Measurements from ENCODE around the gene MSL3B.
A peak's percentile ranks its signal among the peaks of the same experiment; 100 is the strongest.

The MSL3B gene

GRCh38 chr2:233871432-233871831 is 3.2 kb upstream of the MSL3B start:
- POLR2A ChIA-PET, result no interaction called here

GRCh38 chr2:233866479-233866878 is 1.7 kb downstream of the MSL3B start:
- H3K36me3 Mint-ChIP-seq (ENCODE audit: low read depth), result peaks cover 32% of the 10 kb centered on the region
- peaks cover 7% of the 10 kb centered on the region for H3K27me3 Mint-ChIP-seq (ENCODE audit: low read depth)
- H3K4me3 Mint-ChIP-seq, result no peak overlapping the region

More at GRCh38 chr2:233871432-233871831, 3.2 kb upstream of the MSL3B start:
- ATAC-seq, result no peak
- peaks cover 27% of the 10 kb centered on the region for H3K27me3 Mint-ChIP-seq (ENCODE audit: low read depth)
- peaks cover 17% of the 10 kb centered on the region for H3K4me1 Mint-ChIP-seq (ENCODE audit: low read depth)
- CTCF ChIA-PET, result interaction anchor here (4.5 kb wide), 1 partner anchor 14 kb away, joined by 20 read pairs; no protein-coding TSS in a partner anchor
- no peak overlapping the region for H3K27ac Mint-ChIP-seq
- peaks cover 19% of the 10 kb centered on the region for H3K36me3 Mint-ChIP-seq (ENCODE audit: low read depth)
- H3K9me3 Mint-ChIP-seq (ENCODE audit: insufficient read depth), result peaks cover 13% of the 10 kb centered on the region
- DNase-seq, result no peak
- H3K4me3 Mint-ChIP-seq, result no peak overlapping the region

GRCh38 chr2:233865838-233866237 is 2.3 kb downstream of the MSL3B start:
- Mint-ChIP-seq H3K4me1 (ENCODE audit: low read depth) (peaks cover 29% of the 10 kb centered on the region), H3K4me3 (no peak overlapping the region), H3K27me3 (ENCODE audit: low read depth) (peaks cover 3% of the 10 kb centered on the region), H3K27ac (no peak overlapping the region), H3K36me3 (ENCODE audit: low read depth) (peaks cover 32% of the 10 kb centered on the region), H3K9me3 (ENCODE audit: insufficient read depth) (peaks cover 13% of the 10 kb centered on the region)
- ChIA-PET CTCF (interaction anchor here (1.6 to 3.4 kb wide), 3 partner anchors 9 to 24 kb away, joined by 3 to 22 read pairs (median 8); partner anchors contain the start of gene HJURP), POLR2A (interaction anchor here (0.6 to 1.7 kb wide), 2 partner anchors 12 to 589 kb away, joined by 3 to 7 read pairs; partner anchors contain the start of gene HJURP)
- ATAC-seq, result no peak
- no peak for DNase-seq

More at GRCh38 chr2:233866479-233866878, 1.7 kb downstream of the MSL3B start:
- Mint-ChIP-seq H3K4me1 (ENCODE audit: low read depth) (peaks cover 29% of the 10 kb centered on the region), H3K27ac (no peak overlapping the region), H3K9me3 (ENCODE audit: insufficient read depth) (peaks cover 13% of the 10 kb centered on the region)
- DNase-seq (no peak), ATAC-seq (no peak)
- ChIA-PET POLR2A (interaction anchor here (0.6 to 1.7 kb wide), 2 partner anchors 12 to 588 kb away, joined by 3 to 7 read pairs; partner anchors contain the start of gene HJURP), CTCF (interaction anchor here (1.6 to 3.4 kb wide), 3 partner anchors 9 to 24 kb away, joined by 3 to 22 read pairs (median 8); partner anchors contain the start of gene HJURP)

DNA sequence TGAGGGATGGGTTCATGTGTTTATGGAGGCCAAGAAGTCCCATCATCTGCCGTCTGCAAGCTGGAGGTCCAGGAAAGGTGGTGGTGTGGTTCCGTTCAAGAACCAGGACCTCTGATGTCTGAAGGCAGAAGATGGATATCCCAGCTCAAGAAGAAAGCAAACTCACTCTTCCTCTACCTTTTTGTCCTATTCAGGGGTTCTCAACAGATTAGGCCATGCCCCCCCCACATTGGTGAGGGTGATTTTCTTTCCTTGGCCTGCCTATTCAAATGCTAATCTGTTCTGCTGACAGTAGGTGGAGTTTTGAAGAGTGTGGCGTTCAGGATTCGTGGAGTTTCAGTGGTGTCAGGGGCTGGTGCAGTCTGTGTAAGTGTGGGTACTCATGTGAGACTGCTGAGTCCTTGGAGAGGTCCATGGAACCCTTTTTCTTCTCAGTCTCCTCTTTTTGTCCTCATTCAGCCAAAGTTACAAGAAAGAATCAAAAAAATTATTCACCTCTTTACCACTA is 5.9 kb downstream of the MSL3B start:
- CTCF ChIA-PET, result interaction anchor here (0.6 to 1.8 kb wide), 4 partner anchors 9 to 57 kb away, joined by 3 to 4 read pairs (median 4); no protein-coding TSS in a partner anchor
- Mint-ChIP-seq H3K27ac (no peak overlapping the region), H3K9me3 (ENCODE audit: insufficient read depth) (no peaks in the 10 kb centered on the region), H3K4me1 (ENCODE audit: low read depth) (peaks cover 27% of the 10 kb centered on the region), H3K36me3 (ENCODE audit: low read depth) (peaks cover 21% of the 10 kb centered on the region), H3K4me3 (no peak overlapping the region), H3K27me3 (ENCODE audit: low read depth) (peaks cover 7% of the 10 kb centered on the region)
- POLR2A ChIA-PET, result interaction anchor here (1.6 kb wide), 1 partner anchor 8 kb away, joined by 8 read pairs; the partner anchor contains the start of gene HJURP
- DNase-seq (no peak), ATAC-seq (no peak)

DNA sequence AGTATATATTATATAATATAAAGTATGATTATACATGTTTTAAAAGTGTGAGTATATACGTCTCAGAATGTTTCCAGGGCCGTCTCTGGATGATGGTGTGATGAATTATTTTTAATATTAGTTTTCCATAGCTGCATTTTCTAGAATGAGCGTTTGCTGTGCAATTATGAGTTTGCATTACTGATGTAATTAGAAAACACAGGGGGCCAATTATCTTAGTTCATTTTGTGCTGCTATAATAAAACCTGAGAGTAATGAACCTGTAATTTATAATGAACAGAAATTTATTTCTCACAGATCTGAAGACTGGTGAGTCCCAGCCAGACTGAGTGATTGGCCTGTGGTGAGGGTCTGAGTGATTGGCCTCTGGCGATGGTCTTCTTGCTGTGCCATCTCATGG is 9.9 kb downstream of the MSL3B start:
- H3K9me3 Mint-ChIP-seq (ENCODE audit: insufficient read depth), result no peaks in the 10 kb centered on the region
- peaks cover 24% of the 10 kb centered on the region for H3K4me1 Mint-ChIP-seq (ENCODE audit: low read depth)
- no peak for ATAC-seq
- peaks cover 7% of the 10 kb centered on the region for H3K27me3 Mint-ChIP-seq (ENCODE audit: low read depth)
- H3K27ac Mint-ChIP-seq, result no peak overlapping the region
- ChIA-PET CTCF (interaction anchor here (0.7 to 2.2 kb wide), 17 partner anchors 8 to 687 kb away, joined by 3 to 22 read pairs (median 4); partner anchors contain the start of gene MSL3B), POLR2A (no interaction called here)
- H3K4me3 Mint-ChIP-seq, result no peak overlapping the region
- no peak for DNase-seq
- H3K36me3 Mint-ChIP-seq (ENCODE audit: low read depth), result peaks cover 9% of the 10 kb centered on the region

GRCh38 chr2:233857511-233858141 is 10.6 kb downstream of the MSL3B start:
- ATAC-seq (no peak), DNase-seq (peak; percentile 71)
- Mint-ChIP-seq H3K27me3 (ENCODE audit: low read depth) (peaks cover 7% of the 10 kb centered on the region), H3K36me3 (ENCODE audit: low read depth) (peaks cover 14% of the 10 kb centered on the region), H3K4me3 (no peak overlapping the region), H3K4me1 (ENCODE audit: low read depth) (peaks cover 30% of the 10 kb centered on the region), H3K9me3 (ENCODE audit: insufficient read depth) (no peaks in the 10 kb centered on the region), H3K27ac (no peak overlapping the region)
- CTCF ChIA-PET, result interaction anchor here (0.6 to 2.2 kb wide), 20 partner anchors 9 to 688 kb away, joined by 3 to 22 read pairs (median 4); partner anchors contain the start of gene MSL3B
- POLR2A ChIA-PET, result interaction anchor here (1.1 kb wide), 1 partner anchor 12 kb away, joined by 3 read pairs; no protein-coding TSS in a partner anchor

DNA sequence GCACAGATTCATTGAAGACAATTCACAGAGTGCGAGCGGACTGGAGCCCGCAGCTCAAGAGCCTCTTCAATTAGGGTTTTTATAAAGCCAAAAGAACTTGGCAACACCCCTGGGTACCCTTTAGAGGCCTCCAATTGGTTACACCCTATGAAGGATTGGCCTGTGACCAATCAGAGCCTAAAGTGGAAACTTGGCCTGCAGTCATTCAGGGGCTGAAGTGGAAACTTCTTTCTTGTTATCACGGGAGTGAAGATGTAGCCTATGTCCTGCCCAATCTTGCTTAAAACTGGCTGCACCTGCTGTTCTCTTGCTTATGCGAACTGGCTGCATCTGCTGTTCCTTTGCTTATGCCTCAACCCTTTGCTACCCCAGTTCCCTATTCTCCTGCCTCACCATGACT is 12.0 kb downstream of the MSL3B start:
- H3K4me3 Mint-ChIP-seq, result no peak overlapping the region

GRCh38 chr2:233855345-233855744 is 12.8 kb downstream of the MSL3B start:
- Mint-ChIP-seq H3K27me3 (ENCODE audit: low read depth) (peaks cover 6% of the 10 kb centered on the region), H3K9me3 (ENCODE audit: insufficient read depth) (no peaks in the 10 kb centered on the region), H3K4me1 (ENCODE audit: low read depth) (peaks cover 49% of the 10 kb centered on the region), H3K4me3 (peak overlapping the region; percentile 95), H3K27ac (peak overlapping the region; percentile 96), H3K36me3 (ENCODE audit: low read depth) (peaks cover 34% of the 10 kb centered on the region)
- DNase-seq, result no peak
- CTCF ChIA-PET, result interaction anchor here (1.2 to 1.8 kb wide), 3 partner anchors 8 to 13 kb away, joined by 3 to 8 read pairs (median 6); partner anchors contain the start of gene MSL3B
- ATAC-seq, result no peak
- POLR2A ChIA-PET, result interaction anchor here (1.4 to 1.9 kb wide), 4 partner anchors 8 to 642 kb away, joined by 3 to 8 read pairs (median 5); partner anchors contain the start of gene ARL4C

More for the DNA sequence above, 12.0 kb downstream of the MSL3B start:
- no peak overlapping the region for H3K27ac Mint-ChIP-seq
- peaks cover 28% of the 10 kb centered on the region for H3K36me3 Mint-ChIP-seq (ENCODE audit: low read depth)
- ATAC-seq, result no peak
- peaks cover 44% of the 10 kb centered on the region for H3K4me1 Mint-ChIP-seq (ENCODE audit: low read depth)
- CTCF ChIA-PET, result interaction anchor here (1.2 to 2.2 kb wide), 6 partner anchors 10 to 645 kb away, joined by 3 to 22 read pairs (median 12); partner anchors contain the start of gene MSL3B
- POLR2A ChIA-PET, result interaction anchor here (1.1 kb wide), 1 partner anchor 10 kb away, joined by 3 read pairs; no protein-coding TSS in a partner anchor
- H3K27me3 Mint-ChIP-seq (ENCODE audit: low read depth), result peaks cover 7% of the 10 kb centered on the region
- H3K9me3 Mint-ChIP-seq (ENCODE audit: insufficient read depth), result no peaks in the 10 kb centered on the region
- DNase-seq, result no peak

DNA sequence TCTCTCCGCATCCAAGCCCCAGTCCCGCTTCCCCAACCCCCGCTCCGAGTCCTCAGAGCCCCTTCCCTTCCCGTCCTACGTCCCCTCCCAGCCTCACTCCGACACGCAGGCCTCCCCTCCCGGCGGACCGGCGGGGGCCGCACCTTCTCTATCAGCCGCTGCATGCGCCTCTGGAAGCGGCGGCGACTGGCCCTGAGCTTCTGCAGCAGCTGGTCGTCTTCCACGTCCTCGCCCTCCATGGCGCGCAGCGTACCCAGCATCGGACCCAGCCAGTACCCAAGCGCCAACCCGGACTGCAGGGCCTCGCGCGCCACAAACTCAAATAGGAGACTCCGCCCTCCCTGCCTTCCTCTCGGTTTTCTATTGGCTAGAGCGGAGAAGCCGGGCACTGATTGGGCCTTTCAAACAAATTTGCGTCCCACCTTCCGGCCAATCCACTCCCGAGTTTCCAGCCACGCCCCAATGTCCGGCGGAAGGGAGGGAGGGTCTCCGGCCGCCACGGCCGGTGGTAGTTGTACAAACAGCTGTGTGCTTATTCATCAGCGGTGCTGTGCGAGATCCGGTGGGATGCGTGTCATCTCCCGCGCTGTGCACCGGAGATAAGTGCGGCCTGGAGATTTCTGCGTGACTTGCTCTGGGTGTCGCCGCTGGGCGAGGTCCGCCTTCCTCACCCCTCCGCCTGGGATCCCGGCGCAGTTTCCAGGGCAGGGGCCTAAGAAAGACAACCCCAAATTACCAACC is 13.8 kb downstream of the MSL3B start, which contains the start of gene HJURP:
Gene HJURP, minus strand, starts transcription at position 295 of the 741 bp plus-strand sequence. Its CDS starts 35 bp downstream, at position 260.
- H3K4me3 Mint-ChIP-seq, result peak within 1 kb of the TSS; percentile 95
- H3K36me3 Mint-ChIP-seq (ENCODE audit: low read depth), result peaks cover 42% of the 10 kb centered on the region
- H3K27ac Mint-ChIP-seq, result peak within 1 kb of the TSS; percentile 96
- H3K9me3 Mint-ChIP-seq (ENCODE audit: insufficient read depth), result no peaks in the 10 kb centered on the region
- peaks cover 58% of the 10 kb centered on the region for H3K4me1 Mint-ChIP-seq (ENCODE audit: low read depth)
- DNase-seq (peak; percentile 97), ATAC-seq (peak; percentile 97)
- CTCF ChIA-PET, result interaction anchor here (1.2 to 1.8 kb wide), 3 partner anchors 9 to 13 kb away, joined by 3 to 8 read pairs (median 6); partner anchors contain the start of gene MSL3B
- no peaks in the 10 kb centered on the region for H3K27me3 Mint-ChIP-seq (ENCODE audit: low read depth)
- POLR2A ChIA-PET, result interaction anchor here (0.5 to 2.1 kb wide), 15 partner anchors 9 to 1218 kb away, joined by 3 to 8 read pairs (median 3); partner anchors contain the start of gene ARL4C

DNA sequence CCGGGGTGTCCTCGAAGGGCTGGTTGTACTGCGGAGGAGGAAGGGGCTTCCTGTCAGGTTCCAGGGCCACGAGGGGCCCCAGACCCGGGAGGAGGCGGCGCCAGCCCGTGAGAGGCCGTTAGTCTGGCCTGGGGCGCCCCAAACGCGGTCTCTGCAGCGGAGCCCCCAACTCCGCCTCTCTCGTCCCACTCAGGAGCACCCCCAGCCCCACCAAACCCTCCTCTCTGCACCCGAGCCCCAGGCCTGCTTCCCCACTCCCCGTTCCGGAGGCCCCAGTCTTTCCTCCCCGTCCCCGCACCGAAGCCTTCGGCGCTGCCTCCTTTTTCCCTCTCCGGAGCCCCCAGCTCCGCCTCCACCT is 14.3 kb downstream of the MSL3B start:
- peaks cover 64% of the 10 kb centered on the region for H3K4me1 Mint-ChIP-seq (ENCODE audit: low read depth)
- DNase-seq (no peak), ATAC-seq (peak; percentile 4)
- H3K27ac Mint-ChIP-seq, result peak overlapping the region; percentile 96
- peak overlapping the region; percentile 95 for H3K4me3 Mint-ChIP-seq
- peaks cover 47% of the 10 kb centered on the region for H3K36me3 Mint-ChIP-seq (ENCODE audit: low read depth)
- H3K27me3 Mint-ChIP-seq (ENCODE audit: low read depth), result no peaks in the 10 kb centered on the region
- no peaks in the 10 kb centered on the region for H3K9me3 Mint-ChIP-seq (ENCODE audit: insufficient read depth)
- ChIA-PET POLR2A (interaction anchor here (1.0 to 2.1 kb wide), 8 partner anchors 9 to 637 kb away, joined by 3 to 8 read pairs (median 4); no protein-coding TSS in a partner anchor), CTCF (interaction anchor here (1.8 kb wide), 1 partner anchor 12 kb away, joined by 8 read pairs; no protein-coding TSS in a partner anchor)

DNA sequence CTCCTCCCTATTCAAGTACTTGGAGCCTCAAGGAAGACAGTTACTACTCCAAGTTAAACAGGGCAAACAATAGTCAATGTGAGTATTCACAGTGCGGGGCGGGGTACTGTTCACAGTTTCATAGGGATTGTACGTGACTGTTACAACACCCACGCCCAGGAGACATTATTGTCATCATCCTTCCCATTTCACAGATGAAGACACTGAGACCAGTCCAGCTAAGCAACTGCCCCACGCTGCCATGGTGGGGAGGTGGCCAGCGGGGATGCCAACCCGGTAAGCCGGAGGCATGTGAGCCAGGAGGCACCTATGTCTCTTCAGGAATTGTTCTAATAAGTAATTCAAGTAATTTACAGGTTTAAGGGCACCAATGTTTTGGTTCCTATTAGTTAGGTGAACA is 14.8 kb downstream of the MSL3B start:
- ATAC-seq, result no peak
- DNase-seq, result no peak
- Mint-ChIP-seq H3K27ac (peak overlapping the region; percentile 96), H3K4me3 (peak overlapping the region; percentile 95), H3K9me3 (ENCODE audit: insufficient read depth) (no peaks in the 10 kb centered on the region), H3K36me3 (ENCODE audit: low read depth) (peaks cover 52% of the 10 kb centered on the region), H3K27me3 (ENCODE audit: low read depth) (no peaks in the 10 kb centered on the region), H3K4me1 (ENCODE audit: low read depth) (peaks cover 69% of the 10 kb centered on the region)
- ChIA-PET CTCF (interaction anchor here (0.9 to 1.4 kb wide), 2 partner anchors 10 to 692 kb away, joined by 3 to 4 read pairs; no protein-coding TSS in a partner anchor), POLR2A (interaction anchor here (0.7 to 2.1 kb wide), 5 partner anchors 9 to 436 kb away, joined by 3 to 7 read pairs (median 3); no protein-coding TSS in a partner anchor)

Data from activated CD8-positive, alpha-beta T cell treated with anti-CD3 and anti-CD28 coated beads, Interleukin-2, amount 10 ng/mL, durations not matched to agents 7 days and 5 days (primary cell).